Mesodermal cell (in vitro differentiated cells): Measurements from ENCODE around the gene OGFOD2.

Source experiments
- H3K27ac ChIP-seq: 2 replicates; pipeline ENCODE4 v1.7.0; 2013; ENCODE audit warnings: mild to moderate bottlenecking, low read depth, low read length, moderate library complexity; ENCODE audit not compliant: severe bottlenecking
- H3K36me3 ChIP-seq: 2 replicates; pipeline ENCODE4 v1.7.1; 2013; ENCODE audit warnings: mild to moderate bottlenecking, low read length, moderate library complexity; ENCODE audit not compliant: control insufficient read depth, insufficient read depth
- H3K4me1 ChIP-seq: one replicate; pipeline ENCODE4 v1.7.1; 2013; ENCODE audit warnings: mild to moderate bottlenecking, low read length; ENCODE audit not compliant: insufficient read depth, control insufficient read depth, poor library complexity, severe bottlenecking
- H3K4me3 ChIP-seq: 2 replicates; pipeline ENCODE4 v1.7.0; 2013; ENCODE audit warnings: low read length, control low read depth, mild to moderate bottlenecking; ENCODE audit not compliant: insufficient read depth, poor library complexity, severe bottlenecking; ENCODE audit errors: extremely low read depth
- H3K9me3 ChIP-seq: 2 replicates; pipeline ENCODE4 v1.7.1; 2013; ENCODE audit warnings: mild to moderate bottlenecking, low read length, moderate library complexity; ENCODE audit not compliant: control insufficient read depth
- WGBS, 2 experiments: methylation state at CpG; one replicate each; pipeline ENCODE4 v1.1.5; 2013; ENCODE audit warnings: missing lambda C conversion rate in 2 of 2; ENCODE audit not compliant: insufficient coverage in 2 of 2; 5-methylcytosine and 5-hydroxymethylcytosine counted together

The OGFOD2 gene

DNA sequence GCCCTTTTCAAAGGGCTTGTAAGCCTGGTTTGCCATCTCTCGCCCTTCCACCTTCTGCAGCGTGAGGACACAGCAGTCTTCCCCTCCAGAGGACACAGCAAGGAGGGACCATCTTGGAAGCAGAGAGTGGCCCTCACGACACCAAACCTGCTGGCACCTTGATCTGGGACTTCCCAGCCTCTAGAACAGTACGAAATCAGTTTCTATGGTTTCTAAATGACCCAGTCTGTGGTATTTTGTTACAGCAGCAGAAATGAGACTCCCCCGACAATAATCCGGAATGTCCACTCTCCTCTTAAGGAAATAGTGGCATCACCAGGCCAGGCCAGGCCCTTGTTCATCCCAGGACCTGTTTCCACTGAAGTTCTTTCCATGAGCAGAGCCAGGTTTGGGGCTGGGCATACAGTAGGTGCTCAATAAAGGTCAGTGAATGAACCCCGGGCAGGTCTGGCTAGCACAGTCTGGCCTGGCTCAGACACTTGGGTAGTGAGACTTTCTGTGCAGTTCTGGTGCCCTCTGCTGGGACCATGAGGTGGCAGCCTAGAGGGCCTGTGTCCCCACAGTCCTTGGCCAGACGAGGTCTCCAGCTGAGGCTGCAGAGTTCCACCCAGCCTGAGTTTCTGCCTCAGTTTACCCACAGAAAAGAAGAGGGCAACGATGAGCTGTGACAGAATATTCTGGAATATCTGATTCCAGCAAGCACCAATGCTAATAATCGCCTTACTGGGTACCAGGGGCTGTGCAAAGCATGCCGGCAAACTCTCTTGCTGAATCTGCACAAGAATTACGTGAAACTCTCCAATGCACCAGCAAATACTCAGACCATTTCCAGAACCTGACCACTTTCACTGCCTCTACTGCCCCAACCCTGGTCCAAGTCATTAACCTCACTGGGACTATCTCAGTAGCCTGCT is 22.8 kb upstream of the OGFOD2 start:
- peaks cover 19% of the 10 kb centered on the region for H3K4me1 ChIP-seq
- H3K9me3 ChIP-seq, result no peaks in the 10 kb centered on the region
- 71 to 76% methylated on average over 11 of the region's 12 CpGs for WGBS, 2 experiments
- no peak overlapping the region for H3K4me3 ChIP-seq
- H3K36me3 ChIP-seq, result peaks cover 2% of the 10 kb centered on the region
- H3K27ac ChIP-seq, result no peak overlapping the region

DNA sequence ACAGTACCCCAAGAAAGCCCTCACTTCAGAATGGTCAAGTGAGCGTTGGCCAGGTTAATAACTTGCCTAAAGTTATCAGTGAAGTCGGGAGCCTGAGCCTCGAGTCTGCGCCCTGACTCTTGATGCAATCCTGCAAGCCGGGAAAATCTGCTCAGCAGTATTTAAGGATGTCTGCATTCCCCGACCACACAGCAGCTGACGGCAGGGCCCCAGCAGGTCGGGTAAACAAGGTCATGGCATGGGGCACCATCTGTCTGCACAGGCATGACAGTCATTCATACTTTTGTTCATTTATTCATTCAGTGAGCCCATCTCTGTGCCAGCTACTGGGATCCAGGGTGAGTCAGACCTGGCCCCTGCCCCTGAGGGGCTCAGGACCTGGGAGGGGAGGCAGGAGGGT is 19.9 kb upstream of the OGFOD2 start:
- no peak overlapping the region for H3K4me3 ChIP-seq
- no peaks in the 10 kb centered on the region for H3K9me3 ChIP-seq
- peaks cover 3% of the 10 kb centered on the region for H3K36me3 ChIP-seq
- no peak overlapping the region for H3K27ac ChIP-seq
- H3K4me1 ChIP-seq, result peaks cover 15% of the 10 kb centered on the region
- WGBS, 2 experiments, result 85 to 91% methylated on average over 8 of the region's 8 CpGs

DNA sequence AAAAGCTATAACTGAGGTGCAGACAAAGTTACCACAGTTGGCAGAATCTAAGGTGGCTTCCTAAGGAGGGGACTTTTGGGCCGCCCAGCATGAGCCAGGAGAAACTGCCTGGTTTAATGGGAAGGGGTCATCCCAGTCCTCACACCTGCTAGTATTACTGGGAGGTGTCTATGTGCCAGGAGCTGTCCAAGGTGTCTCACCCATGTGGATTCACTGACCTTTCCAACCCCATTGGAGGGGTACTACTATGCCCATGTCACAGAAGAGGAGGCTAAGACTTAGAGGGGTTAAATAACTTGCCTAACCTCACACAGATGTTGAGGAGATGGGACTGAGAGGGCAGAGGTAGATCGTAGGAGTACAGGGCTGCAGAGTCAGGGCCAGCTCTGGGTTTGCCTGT is 19.0 kb upstream of the OGFOD2 start:
- no peak overlapping the region for H3K27ac ChIP-seq
- H3K9me3 ChIP-seq, result no peaks in the 10 kb centered on the region
- H3K4me1 ChIP-seq, result peaks cover 10% of the 10 kb centered on the region
- no peak overlapping the region for H3K4me3 ChIP-seq
- WGBS, 2 experiments, result 85 to 90% methylated on average over 2 of the region's 2 CpGs
- peaks cover 3% of the 10 kb centered on the region for H3K36me3 ChIP-seq

DNA sequence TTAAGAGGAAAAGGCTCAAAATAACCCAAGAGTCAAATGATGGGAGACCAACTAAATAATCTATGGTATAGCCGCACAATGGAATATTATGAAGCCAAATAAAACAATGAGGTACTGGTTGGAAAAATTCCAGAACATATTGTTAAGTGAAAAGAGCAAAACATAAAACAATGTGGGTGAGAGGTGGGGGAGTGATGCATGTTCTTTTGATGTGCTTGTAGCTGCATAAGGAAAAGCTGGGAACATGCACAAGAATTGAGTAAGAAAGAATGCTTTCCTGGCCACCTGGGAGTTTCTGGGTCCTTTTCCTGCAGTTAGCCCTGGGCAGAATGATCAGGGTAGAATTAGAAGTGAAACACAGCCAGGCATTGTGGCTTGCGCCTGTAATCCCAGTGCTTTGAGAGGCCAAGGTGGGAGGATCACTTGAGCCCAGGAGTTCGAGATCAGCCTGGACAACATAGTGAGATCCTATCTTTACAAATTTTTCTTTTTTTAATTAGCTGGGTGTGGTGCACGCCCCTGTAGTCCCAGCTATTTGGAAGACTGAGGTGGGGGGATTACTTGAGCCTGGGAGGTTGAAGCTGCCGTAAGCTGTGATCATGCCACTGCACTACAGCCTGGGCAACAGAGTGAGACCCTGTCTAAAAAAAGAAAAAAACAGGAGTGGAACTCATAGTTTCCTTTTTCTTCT is 16.7 kb upstream of the OGFOD2 start:
- Histone ChIP-seq H3K4me1 (no peaks in the 10 kb centered on the region), H3K27ac (no peak overlapping the region), H3K9me3 (no peaks in the 10 kb centered on the region), H3K36me3 (peaks cover 3% of the 10 kb centered on the region), H3K4me3 (no peak overlapping the region)
- 95 to 100% methylated on average over 4 of the region's 5 CpGs for WGBS, 2 experiments

DNA sequence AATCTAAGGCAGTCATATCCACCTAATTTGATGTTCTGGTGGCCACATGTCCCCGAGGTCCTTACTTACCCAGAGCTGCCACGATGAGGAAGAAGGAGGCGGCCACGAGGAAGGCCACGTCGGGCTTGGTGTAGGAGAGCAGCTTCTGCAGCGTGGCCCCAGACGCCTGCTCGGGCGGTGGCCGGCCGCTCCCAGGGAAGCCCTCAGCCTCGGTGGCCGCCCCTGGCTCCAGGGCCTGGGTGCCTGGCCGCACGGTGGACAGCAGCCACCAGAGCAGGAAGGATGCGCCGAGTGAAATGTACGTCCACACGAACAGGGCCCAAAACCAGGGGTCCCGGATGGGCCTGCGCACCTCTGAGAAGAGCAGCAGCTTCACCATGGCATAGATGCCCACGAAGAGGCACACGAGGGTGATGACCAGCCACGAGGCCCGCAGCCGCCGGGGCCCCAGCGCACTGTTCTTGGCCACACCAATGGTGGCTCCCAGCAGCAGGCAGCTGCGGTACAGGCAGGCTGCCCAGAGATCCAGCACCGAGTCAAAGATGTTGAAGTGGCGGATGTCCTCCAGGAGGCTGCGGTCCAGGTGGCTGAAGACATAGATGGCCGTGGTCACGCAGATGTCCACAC is 15.4 kb upstream of the OGFOD2 start:
- 96 to 97% methylated on average over 32 to 35 of the region's 35 CpGs for WGBS, 2 experiments
- H3K4me1 ChIP-seq, result peaks cover 5% of the 10 kb centered on the region
- no peak overlapping the region for H3K4me3 ChIP-seq
- no peak overlapping the region for H3K27ac ChIP-seq
- H3K9me3 ChIP-seq, result no peaks in the 10 kb centered on the region
- H3K36me3 ChIP-seq, result peaks cover 3% of the 10 kb centered on the region

DNA sequence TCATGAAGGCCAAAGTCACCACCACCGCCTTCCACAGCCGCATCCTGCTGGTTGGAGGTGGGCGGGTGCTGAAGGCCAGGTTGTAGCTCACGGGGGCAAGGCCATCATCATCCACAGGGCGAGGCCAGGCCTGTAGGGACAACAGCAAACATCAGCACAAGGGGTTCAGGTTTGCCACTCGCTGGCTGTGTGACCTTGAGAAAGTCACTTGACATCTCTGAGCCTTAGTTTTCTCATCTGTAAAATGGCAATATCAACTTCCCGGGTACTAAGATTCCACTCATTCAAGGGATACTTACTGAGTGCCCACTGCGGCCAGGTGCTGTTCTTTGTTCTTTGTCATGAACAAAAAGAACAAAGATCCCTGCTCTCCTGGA is 14.9 kb upstream of the OGFOD2 start:
- H3K4me3 ChIP-seq, result no peak overlapping the region
- WGBS, 2 experiments, result 94 to 95% methylated on average over 8 of the region's 8 CpGs
- H3K27ac ChIP-seq, result no peak overlapping the region
- peaks cover 5% of the 10 kb centered on the region for H3K4me1 ChIP-seq
- no peaks in the 10 kb centered on the region for H3K9me3 ChIP-seq
- peaks cover 3% of the 10 kb centered on the region for H3K36me3 ChIP-seq

DNA sequence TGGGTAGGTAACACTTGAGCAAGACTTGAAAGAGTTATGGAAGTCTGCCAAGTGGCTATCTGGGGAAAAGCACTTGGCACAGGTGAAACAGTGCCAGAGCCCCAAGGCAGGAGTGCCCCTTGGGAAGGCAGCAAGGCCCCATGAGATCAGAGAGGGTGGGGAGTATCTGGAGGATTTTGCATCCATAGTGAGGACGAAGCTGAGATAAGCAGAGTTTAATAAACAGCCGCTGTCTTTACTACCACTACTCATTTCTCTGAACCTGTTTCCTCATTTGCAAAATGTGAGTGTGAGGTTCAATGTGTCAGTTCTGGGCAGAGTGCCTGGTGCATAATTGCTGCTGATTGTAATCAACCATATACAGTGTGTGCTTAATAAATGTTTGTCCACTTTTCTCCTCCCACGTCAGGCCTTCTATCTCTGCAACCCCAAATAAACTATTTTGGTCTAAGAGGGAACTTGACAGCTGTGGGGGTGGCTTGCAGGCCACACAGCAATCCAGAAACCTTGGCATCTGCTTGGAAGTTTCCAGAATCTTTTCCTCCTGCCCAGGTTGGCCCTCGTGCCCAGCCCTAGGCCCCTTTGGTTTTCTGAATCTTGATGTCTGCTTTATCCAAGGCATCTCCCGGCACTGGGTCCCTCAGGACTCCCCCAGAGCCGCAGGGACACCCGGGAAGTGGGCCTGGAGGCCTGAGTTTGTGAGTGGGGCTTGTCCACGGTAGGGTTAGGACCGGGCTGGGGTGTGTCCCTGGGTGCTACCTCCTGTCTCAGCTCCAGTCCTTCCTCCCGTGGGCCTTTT is 13.3 kb upstream of the OGFOD2 start:
- Histone ChIP-seq H3K27ac (no peak overlapping the region), H3K9me3 (no peaks in the 10 kb centered on the region), H3K36me3 (peaks cover 3% of the 10 kb centered on the region), H3K4me1 (peaks cover 11% of the 10 kb centered on the region), H3K4me3 (no peak overlapping the region)
- WGBS, 2 experiments, result 89 to 93% methylated on average over 7 to 8 of the region's 10 CpGs

DNA sequence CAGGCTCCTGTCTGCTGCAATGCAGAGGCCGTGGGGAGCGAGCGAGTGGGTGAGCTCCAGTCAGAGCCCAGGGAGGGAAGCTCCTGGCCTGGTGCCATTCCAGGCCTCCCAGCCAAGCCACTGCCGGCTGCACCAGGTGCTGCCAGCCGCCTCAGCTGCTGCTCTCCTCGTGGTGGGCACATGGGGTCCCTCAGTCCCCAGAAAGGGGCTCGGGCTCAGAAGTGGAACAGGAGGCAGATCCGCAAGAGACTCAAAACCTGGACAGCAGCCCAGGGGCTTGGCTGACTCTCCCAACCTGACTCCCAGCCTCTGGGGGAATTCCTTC is 11.1 kb upstream of the OGFOD2 start:
- Histone ChIP-seq H3K4me1 (peaks cover 11% of the 10 kb centered on the region), H3K4me3 (no peak overlapping the region), H3K27ac (no peak overlapping the region), H3K36me3 (peaks cover 3% of the 10 kb centered on the region), H3K9me3 (no peaks in the 10 kb centered on the region)
- 89 to 100% methylated on average over 5 to 8 of the region's 8 CpGs for WGBS, 2 experiments

DNA sequence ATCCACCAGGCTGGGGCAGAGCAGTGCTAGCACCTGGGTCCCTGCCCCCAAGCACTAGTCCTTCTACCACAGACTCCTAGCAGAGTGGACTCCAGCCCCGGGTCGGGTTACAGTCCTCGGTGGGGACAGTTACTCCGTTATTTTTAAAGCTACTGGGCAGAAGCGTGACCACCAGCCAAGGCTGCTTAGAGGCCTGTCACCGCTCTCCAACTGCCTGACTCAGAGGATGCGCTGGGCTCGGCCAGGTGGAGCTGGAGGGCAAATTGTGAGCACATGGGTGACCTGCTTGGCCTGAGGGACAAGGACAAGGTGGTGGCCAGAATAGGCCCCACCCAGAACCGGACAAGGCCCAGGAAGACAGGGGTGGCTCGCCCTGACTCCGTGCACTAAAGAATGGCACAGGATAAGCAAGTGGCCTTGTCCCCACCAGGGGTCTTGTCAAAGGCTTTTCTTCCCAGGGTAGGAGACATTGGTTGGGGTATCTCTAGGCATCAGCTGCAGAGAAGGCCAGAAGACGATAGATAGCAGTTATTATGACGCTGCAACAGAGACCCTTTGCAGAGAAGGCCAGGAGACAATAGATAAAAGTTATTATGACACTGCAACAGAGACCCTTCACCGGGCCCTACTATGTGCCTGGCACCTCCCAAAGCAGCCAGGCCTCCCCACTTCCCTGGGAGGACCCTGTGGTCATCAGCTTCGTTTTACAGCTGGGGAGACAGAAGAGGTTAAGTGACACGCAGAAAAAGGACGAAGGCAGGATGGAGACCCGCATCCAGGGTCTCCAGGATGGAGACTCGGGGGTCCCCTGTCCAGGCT is 10.4 kb upstream of the OGFOD2 start:
- peaks cover 11% of the 10 kb centered on the region for H3K4me1 ChIP-seq
- WGBS, 2 experiments, result 86 to 87% methylated on average over 17 to 19 of the region's 19 CpGs
- no peak overlapping the region for H3K4me3 ChIP-seq
- H3K9me3 ChIP-seq, result no peaks in the 10 kb centered on the region
- peaks cover 3% of the 10 kb centered on the region for H3K36me3 ChIP-seq
- H3K27ac ChIP-seq, result no peak overlapping the region

DNA sequence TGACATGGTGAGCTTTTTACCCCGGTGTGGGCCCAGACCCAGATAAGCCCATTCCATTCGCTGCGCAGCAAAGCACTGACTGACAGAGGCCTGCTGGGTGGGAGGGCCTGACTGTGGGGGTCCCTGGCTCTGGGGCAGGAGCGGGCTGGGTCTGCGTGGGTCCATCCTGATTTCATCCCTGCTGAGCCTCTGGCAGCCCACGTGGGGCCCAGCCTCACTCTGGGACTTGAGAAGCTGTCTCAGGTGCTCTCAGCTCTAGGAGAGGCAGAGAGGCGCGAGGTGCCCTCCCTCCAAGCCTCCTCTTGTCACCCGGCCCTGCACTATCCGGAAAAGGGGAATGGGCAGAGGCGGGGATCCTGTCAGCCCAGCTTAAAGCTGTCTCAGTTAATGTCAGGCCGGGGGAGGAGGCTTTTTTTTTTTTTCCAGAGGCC is 9.7 kb upstream of the OGFOD2 start:
- no peaks in the 10 kb centered on the region for H3K9me3 ChIP-seq
- WGBS, 2 experiments, result 51 to 60% methylated on average over 8 to 11 of the region's 12 CpGs
- H3K4me1 ChIP-seq, result peaks cover 11% of the 10 kb centered on the region
- no peak overlapping the region for H3K27ac ChIP-seq
- H3K36me3 ChIP-seq, result no peaks in the 10 kb centered on the region
- H3K4me3 ChIP-seq, result peak overlapping the region; percentile 59
